SK-N-MC (cell line): ENCODE results near the gene PATE3.

ENCODE experiments used
- EZH2 ChIP-seq: fragments of 200-600 bp; sonication (generic); IDR thresholded peaks from one replicate; pipeline ENCODE4 v1.6.1; 2017; ENCODE audit warnings: antibody characterized with exemption
- FOXP2 ChIP-seq: optimal IDR thresholded peaks from 2 replicates; pipeline ENCODE3; 2011; ENCODE audit warnings: mild to moderate bottlenecking, moderate library complexity; ENCODE audit not compliant: insufficient read depth; ENCODE audit errors: extremely low read length, control extremely low read depth
- POLR2AphosphoS5 ChIP-seq: IDR thresholded peaks from 2 replicates; pipeline ENCODE4 v1.6.1; 2012; ENCODE audit warnings: mild to moderate bottlenecking, low read depth, low read length, borderline replicate concordance

DNA sequence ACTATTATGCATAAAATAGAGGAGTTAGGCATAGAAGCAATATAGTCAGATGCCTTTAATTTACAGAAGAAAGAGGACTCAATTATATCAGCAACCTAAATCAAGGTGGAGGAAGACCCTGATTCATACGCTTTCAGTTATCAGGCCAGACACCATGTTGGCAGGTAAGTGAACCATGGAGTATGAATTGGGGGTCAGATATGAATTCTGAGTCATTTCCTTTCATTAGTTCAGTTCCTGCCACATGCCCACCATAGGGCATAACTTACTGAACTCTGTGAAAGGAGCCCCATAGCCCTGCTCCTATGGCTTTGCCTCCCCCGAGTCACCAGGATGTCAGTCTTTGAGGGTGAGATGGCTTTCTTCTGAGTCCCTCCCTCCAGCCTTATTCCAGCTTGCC, 24.4 kb upstream of the PATE3 start:
- TF ChIP-seq EZH2 (no peak), POLR2AphosphoS5 (no peak), FOXP2 (no peak)
